ENCODE data around the gene MED10. TPM values are rescaled to one million over a fixed set of nuclear protein-coding genes. Genes with fewer than 3 reads are reported as not detected.
"Not testable (repeated sequence)": the region's sequence is repeated elsewhere in the genome, so short reads cannot be mapped to it uniquely, and the experiment has no call there.

Gene MED10
- total RNA-seq, 6 donors from 2014 or later = 17.8 to 36.1 (median 29.1) TPM

- TF ChIP-seq CTCF (IDR thresholded peaks at IDR 0.05) (no peak), POLR2A (IDR thresholded peaks at IDR 0.05) (no peak), POLR2AphosphoS5 (IDR thresholded peaks at IDR 0.05) (no peak), EP300 (IDR thresholded peaks at IDR 0.05) (no peak)
- 58 to 59% methylated on average over 16 of the region's 16 CpGs for WGBS, 2 donors
- Histone ChIP-seq H3K27ac (no peak overlapping the region), H3K9me3 (no peaks in the 10 kb centered on the region), H3K4me3 (no peak overlapping the region), H3K36me3 (peaks cover 0 to 27% (median 8%) of the 10 kb centered on the region in 4 donors), H3K27me3 (no peaks in the 10 kb centered on the region), H3K4me1 (no peaks in the 10 kb centered on the region)
- DNase-seq = no peak
- no peak for ATAC-seq (ENCODE audit: low FRiP score in 2 of 2)
Observed at GRCh38 chr5:6359555-6360322, 18.6 kb downstream of the MED10 start.

- TF ChIP-seq CTCF (IDR thresholded peaks at IDR 0.05) (no peak), POLR2AphosphoS5 (IDR thresholded peaks at IDR 0.05) (no peak), POLR2A (IDR thresholded peaks at IDR 0.05) (no peak), EP300 (IDR thresholded peaks at IDR 0.05) (no peak)
- 89 to 96% methylated on average over 6 of the region's 6 CpGs for WGBS, 2 donors
- Histone ChIP-seq H3K27me3 (no peaks in the 10 kb centered on the region), H3K27ac (no peak overlapping the region), H3K4me3 (no peak overlapping the region), H3K4me1 (no peaks in the 10 kb centered on the region), H3K36me3 (peaks cover 0 to 27% (median 8%) of the 10 kb centered on the region in 4 donors), H3K9me3 (no peaks in the 10 kb centered on the region)
- ATAC-seq (ENCODE audit: low FRiP score in 2 of 2) (no peak), DNase-seq (no peak)
Observed at GRCh38 chr5:6358434-6358820, 19.9 kb downstream of the MED10 start.

- H3K27ac ChIP-seq; DNase-seq; H3K4me1 ChIP-seq; H3K9me3 ChIP-seq; ATAC-seq (ENCODE audit: low FRiP score in 2 of 2); H3K4me3 ChIP-seq; H3K27me3 ChIP-seq: not testable (repeated sequence)
- H3K36me3 ChIP-seq = peaks cover 0 to 26% (median 7%) of the 10 kb centered on the region in 4 donors
- 90 to 91% methylated on average over 8 of the region's 8 CpGs for WGBS, 2 donors
Observed at GRCh38 chr5:6357817-6358433, 20.4 kb downstream of the MED10 start.

- no peaks in the 10 kb centered on the region for H3K27me3 ChIP-seq
- whole genome bisulfite sequencing, 2 donors = 96% methylated on average over 16 of the region's 16 CpGs
- TF ChIP-seq EP300 (IDR thresholded peaks at IDR 0.05) = no peak
- ATAC-seq (ENCODE audit: low FRiP score in 2 of 2) (no peak), DNase-seq (no peak)
- no peak overlapping the region for H3K4me3 ChIP-seq
- no peak overlapping the region for H3K27ac ChIP-seq
- no peaks in the 10 kb centered on the region for H3K4me1 ChIP-seq
- peaks cover 0 to 23% (median 4%) of the 10 kb centered on the region in 4 donors for H3K36me3 ChIP-seq
- H3K9me3 ChIP-seq = no peaks in the 10 kb centered on the region
Observed at GRCh38 chr5:6356578-6357164, 21.7 kb downstream of the MED10 start.

GRCh38 chr5:6355294-6355693, 23.1 kb downstream of the MED10 start:
- whole genome bisulfite sequencing, 2 donors = 79 to 86% methylated on average over 1 to 5 of the region's 6 CpGs
- Histone ChIP-seq H3K4me3 (no peak overlapping the region), H3K36me3 (peaks cover 0 to 16% (median 2%) of the 10 kb centered on the region in 4 donors), H3K9me3 (no peaks in the 10 kb centered on the region), H3K27me3 (no peaks in the 10 kb centered on the region), H3K27ac (no peak overlapping the region), H3K4me1 (no peaks in the 10 kb centered on the region)
- DNase-seq (peak in 1 of 2 donors; percentile 6), ATAC-seq (ENCODE audit: low FRiP score in 2 of 2) (no peak)
- no peak for TF ChIP-seq POLR2A (IDR thresholded peaks at IDR 0.05)
- no peak for TF ChIP-seq EP300 (IDR thresholded peaks at IDR 0.05)
- no peak for TF ChIP-seq POLR2AphosphoS5 (IDR thresholded peaks at IDR 0.05)
- no peak for TF ChIP-seq CTCF (IDR thresholded peaks at IDR 0.05)
